HCT116 (cell line): ENCODE data around the gene STK38L.

ENCODE experiments used
- CTCF ChIP-seq, 3 experiments: fragments of 200-600 bp in 1 of 3; sonication (generic) in 1 of 3; IDR thresholded peaks in 2 of 3; conservative IDR thresholded peaks in 1 of 3; 2 replicates each; pipeline ENCODE4 v1.5.1; 2012 to 2017; ENCODE audit warnings: low read depth in 2 of 3, low read length in 2 of 3, antibody characterized with exemption in 1 of 3, borderline replicate concordance in 1 of 3, control low read depth in 1 of 3, mild to moderate bottlenecking in 1 of 3, mixed read lengths in 1 of 3, mixed run types in 1 of 3, moderate library complexity in 1 of 3; ENCODE audit not compliant: insufficient read depth in 1 of 3
- SIN3A ChIP-seq: IDR thresholded peaks from 2 replicates; pipeline ENCODE4 v1.6.1; 2012; ENCODE audit warnings: low read depth

- TF ChIP-seq CTCF (IDR thresholded peaks at IDR 0.05 in 2 of 3, conservative IDR thresholded peaks at IDR 0.05 in 1 of 3; ENCODE audit: borderline replicate concordance in 1 of 3, insufficient read depth in 1 of 3, low read depth in 2 of 3, low read length in 2 of 3) = no peak
- TF ChIP-seq SIN3A = no peak
Measured at GRCh38 chr12:27271206-27271605, 27.1 kb downstream of the STK38L start.
